NCI-H748 treated with DMSO at 0.1 percent for 48 hours (cell line): ENCODE data around the gene ZNF514.
"Not testable (repeated sequence)": the region's sequence is repeated elsewhere in the genome, so short reads cannot be mapped to it uniquely, and the experiment has no call there.

Experiments
- DNase-seq: peaks from one replicate; lab custom pipeline; 2025; lab: John Stamatoyannopoulos, UW

The ZNF514 gene

GRCh38 chr2:95122197-95122551, 37.5 kb downstream of the ZNF514 start:
- DNase-seq = no peak

- peak; percentile 31 for DNase-seq
These were observed 38.0 kb downstream of the ZNF514 start, which contains the start of gene MRPS5 for GRCh38 chr2:95121407-95122196. MRPS5 (minus strand) TSS chr2:95121808; CDS start chr2:95121791, 17 bp downstream.

- no peak for DNase-seq
These were observed 38.6 kb downstream of the ZNF514 start for GRCh38 chr2:95121093-95121406.

- peak; percentile 19 for DNase-seq
These were observed 44.2 kb downstream of the ZNF514 start for GRCh38 chr2:95115418-95115817.

GRCh38 chr2:95113464-95113863, 46.2 kb downstream of the ZNF514 start:
- DNase-seq = no peak

GRCh38 chr2:95110395-95110794, 49.3 kb downstream of the ZNF514 start:
- no peak for DNase-seq

- no peak for DNase-seq
These were observed 50.4 kb downstream of the ZNF514 start for GRCh38 chr2:95109260-95109659.

GRCh38 chr2:95106081-95106480, 53.6 kb downstream of the ZNF514 start:
- DNase-seq = no peak

GRCh38 chr2:95104606-95105005, 55.0 kb downstream of the ZNF514 start:
- no peak for DNase-seq

GRCh38 chr2:95099910-95100309, 59.7 kb downstream of the ZNF514 start:
- DNase-seq = no peak

GRCh38 chr2:95098273-95098672, 61.4 kb downstream of the ZNF514 start:
- DNase-seq = not testable (repeated sequence)
